GM21526 (cell line): ENCODE results near the gene PLEKHA8.
A peak's percentile ranks its signal among the peaks of the same experiment; 100 is the strongest.
"Not testable (repeated sequence)": the region's sequence is repeated elsewhere in the genome, so short reads cannot be mapped to it uniquely, and the experiment has no call there.

Experiments used
- ATAC-seq: cut with Tn5 transposase; IDR thresholded peaks from one replicate; pipeline ENCODE4 v1.9.1; 2021; ENCODE audit warnings: moderate library complexity; ENCODE audit not compliant: unreplicated experiment, low FRiP score

The PLEKHA8 gene

DNA sequence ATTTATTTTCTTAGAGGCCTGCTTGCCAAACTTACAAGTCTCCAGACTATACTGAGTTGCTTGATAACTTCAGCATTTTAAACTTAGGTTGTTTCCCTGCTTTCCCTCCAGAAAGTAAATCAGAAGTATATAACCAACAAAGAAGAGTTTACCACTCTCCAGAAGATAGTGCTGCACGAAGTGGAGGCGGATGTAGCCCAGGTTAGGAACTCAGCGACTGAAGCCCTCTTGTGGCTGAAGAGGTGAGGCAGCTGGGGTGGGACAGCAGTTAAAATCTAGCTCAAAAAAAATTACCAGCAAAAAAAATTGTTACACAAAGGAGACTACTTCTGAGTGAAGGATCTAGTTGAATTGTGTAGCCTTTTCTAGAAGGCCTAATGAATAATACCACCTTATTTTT, 33.6 kb downstream of the PLEKHA8 start:
- ATAC-seq = not testable (repeated sequence)

- ATAC-seq = peak; percentile 50
Measured at GRCh38 chr7:30062587-30062986, 34.4 kb downstream of the PLEKHA8 start.

GRCh38 chr7:30065746-30066145, 37.5 kb downstream of the PLEKHA8 start:
- no peak for ATAC-seq

DNA sequence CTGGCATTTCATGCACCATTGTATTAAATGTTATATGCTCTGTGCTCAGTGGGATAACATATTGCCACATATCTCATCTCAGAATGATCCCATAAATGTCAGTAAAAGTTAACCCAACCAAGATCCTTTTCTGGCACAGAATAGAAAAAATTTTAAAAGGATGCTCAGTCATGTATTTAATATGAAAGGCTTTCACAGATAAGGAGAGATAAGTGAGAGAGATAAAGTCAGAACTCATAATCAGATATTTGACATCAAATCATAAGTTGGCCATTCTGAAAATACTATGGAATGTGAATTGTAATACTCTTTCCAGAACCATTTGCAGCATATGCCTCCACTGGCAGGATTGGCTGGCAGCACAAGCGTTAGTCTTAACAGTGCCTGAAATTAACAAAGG, 38.5 kb downstream of the PLEKHA8 start:
- no peak for ATAC-seq

- no peak for ATAC-seq
Measured at GRCh38 chr7:30068117-30068516, 39.9 kb downstream of the PLEKHA8 start.

DNA sequence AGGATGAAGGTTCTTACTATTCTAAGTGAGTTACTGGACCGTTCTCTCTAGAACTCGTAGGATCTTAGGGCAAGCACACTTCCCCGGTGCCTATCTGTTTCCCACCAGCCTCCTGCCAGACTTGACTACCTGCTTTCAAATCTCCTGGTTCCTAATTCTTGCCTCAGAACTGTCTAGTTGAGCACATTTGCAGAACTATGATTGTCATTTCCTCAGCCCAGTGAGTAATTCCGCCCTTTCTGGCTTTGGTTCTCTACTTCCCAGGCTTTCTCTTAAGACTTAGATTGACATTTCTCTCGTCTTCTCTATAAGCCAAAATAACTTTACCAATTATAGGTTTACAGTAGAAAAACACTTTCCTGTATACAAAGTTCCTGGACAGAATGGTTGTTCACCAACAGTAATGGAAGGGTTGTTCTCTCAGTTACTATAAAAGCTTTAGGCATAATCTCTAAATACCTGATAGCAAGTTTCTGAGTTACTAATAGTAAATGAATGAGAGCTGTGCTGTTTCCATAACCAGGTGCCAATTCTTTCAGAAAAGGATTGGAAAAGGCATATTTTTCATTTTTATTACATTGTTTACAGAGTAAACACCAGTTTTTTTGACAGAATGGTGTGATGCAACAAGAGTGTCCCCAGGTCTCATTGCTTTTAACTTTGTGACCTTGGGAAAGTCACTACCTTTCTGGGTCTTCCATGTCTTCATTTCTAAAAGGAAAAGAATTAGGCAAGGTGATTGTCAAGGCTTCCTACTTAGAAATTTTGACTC, 41.1 kb downstream of the PLEKHA8 start:
- no peak for ATAC-seq

- no peak for ATAC-seq
Measured at GRCh38 chr7:30070052-30070451, 41.8 kb downstream of the PLEKHA8 start.

DNA sequence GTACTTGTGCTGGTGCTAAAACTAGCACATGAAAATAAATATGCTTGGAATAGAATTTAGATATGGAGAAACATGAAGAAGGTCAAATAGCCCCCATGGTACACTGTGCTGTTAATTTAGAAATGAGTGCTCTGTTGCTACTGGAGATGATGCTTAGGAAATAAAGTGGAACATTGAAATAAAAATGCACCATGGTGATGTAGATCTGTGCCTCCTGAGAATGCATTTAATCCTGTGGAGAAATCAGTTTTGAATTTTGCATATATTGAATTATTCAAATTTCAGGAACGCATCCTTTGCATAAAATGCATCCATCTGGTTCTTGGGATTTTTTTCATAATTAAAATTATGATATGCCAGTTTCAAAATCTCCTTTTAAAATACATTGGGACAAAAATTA, 44.5 kb downstream of the PLEKHA8 start:
- ATAC-seq = no peak

DNA sequence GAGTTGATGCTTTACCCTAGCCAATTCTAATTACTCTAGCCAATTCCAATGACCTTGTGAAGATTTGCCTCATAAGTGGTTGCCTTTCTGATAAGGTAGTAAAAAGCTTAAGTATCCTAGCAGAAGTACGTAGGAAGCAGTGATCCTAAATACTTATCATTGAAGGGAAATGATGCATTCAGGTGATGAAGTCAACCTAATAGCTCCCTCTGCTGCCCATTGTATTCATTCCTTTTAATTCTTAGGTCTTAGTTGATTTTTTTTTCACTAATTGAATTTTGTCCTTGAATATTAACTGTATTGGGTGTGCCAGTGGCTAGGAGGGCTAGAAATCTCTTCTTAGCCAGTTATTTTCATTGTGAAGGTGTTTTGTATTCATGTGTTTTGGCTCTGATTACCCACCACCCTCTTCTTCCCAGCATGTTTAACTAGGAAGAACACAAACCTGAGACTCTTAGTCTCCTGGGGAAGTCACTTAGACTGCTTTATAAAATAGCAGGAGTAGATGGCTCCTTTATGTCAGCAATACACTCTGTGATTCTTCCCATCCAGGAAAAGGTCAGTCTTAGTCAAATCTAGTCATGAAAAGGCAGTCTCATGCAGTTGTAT, 46.3 kb downstream of the PLEKHA8 start:
- ATAC-seq = no peak

GRCh38 chr7:30076411-30076810, 48.2 kb downstream of the PLEKHA8 start:
- ATAC-seq = no peak

DNA sequence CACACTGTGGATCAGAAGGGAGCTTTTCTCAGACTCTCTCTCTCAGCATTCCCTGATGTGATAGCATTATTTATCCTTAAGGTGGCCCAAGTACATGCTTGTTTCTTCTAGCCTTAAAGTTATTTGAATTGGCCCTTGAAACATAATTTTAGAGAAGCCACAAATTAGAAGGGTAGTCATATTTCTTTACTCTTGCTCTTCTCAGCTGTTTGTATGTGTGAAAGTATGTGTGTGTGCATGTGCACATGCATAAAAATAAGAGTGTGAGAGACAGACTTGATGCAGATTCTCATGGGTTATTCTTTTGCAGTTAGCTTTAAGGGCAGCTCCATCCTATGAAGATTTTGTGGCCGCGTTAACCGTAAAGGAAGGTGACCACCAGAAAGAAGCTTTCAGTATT, 50.1 kb downstream of the PLEKHA8 start:
- ATAC-seq = no peak

DNA sequence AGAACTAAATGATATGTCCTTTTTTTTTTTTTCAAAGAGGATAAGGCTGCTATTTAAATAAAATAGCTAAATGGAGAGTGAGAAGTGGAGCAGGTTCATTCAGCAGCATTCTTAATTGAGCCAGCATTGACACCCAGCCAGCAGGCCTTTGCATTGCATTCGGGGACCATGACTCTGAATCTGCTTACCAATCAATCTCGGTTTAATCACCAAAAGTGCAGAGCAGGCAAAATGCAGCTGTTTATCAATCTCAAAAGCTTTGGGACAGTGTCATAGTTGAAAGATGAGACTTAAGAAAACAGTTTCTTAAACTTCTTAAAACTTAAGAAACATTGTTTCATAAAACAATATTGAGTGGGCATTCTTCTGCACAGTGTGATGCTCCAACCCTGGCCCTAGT, 51.7 kb downstream of the PLEKHA8 start:
- no peak for ATAC-seq

GRCh38 chr7:30080818-30081217, 52.6 kb downstream of the PLEKHA8 start:
- no peak for ATAC-seq

DNA sequence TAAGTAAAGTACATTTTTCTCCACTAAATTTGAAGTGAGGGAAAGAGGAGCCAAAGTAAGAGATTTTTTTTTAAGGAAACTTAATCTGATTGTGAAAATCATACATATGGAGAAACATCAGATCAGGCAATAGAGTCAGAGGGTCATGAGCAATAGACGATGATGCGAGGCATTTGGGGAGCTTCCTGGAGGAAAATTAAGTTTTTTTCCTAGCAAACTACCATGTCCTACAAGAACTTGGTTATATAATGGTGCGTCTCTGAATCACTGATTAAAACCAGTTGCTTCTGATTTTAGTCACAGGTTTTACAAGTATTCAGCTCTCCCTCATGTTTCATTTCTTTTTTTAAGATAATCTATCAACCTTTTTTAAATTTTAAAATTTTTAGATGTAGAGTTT, 54.5 kb downstream of the PLEKHA8 start:
- no peak for ATAC-seq

DNA sequence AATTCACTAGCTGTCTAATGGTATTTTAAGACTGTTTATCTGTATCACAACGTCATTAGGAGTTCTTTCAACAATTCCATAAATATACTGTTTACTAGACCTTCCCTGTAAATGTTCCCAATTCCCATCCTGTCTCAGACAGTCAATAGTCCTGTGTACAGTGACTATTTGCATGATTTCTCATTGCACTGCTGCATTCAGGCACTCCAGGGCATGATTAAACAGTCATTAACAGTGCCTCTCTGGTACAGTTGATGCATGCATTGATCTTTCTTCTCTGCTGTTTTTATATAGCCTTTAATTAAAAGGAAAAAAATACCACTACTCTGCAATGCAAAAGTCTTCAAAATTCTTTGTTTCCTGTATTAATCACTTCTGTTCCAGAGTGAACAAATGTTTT, 55.1 kb downstream of the PLEKHA8 start:
- ATAC-seq = no peak

DNA sequence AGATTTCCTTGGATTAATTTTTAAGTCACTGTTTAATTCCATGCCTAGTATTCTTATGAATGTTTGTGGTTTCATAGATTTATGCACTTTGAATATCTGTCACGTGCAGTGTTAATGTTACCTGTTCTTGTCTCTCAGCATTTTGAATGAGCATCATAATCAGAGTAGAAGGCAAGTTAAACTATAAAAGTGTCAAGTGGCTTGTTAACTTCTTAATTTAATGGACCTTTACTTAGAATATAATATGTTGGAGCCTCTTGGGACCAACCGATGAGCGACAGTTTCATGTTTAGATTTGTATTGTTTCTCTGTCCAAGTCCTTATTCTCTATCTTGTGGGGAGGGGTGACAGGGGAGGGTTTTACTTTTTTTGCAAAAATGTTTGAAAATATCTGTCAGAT, 56.0 kb downstream of the PLEKHA8 start:
- ATAC-seq = no peak

DNA sequence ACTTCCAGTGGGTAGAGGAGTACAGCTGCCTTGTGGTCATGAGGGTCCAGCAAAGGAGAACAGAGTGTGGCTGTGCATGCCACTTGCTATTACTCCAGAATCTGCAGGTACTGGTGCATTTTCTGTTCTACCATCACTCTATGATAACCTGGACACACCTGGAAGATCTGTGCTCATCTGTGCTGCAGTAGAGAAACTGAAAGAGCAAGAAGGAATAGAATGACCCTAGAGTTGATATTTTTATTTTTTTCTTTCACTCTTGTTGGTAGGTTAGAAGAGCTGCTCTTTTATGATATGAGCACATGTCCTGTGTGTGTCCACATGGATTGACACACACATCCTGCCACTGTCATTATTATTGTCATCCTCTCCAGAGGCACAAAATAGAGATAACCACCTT, 58.3 kb downstream of the PLEKHA8 start:
- no peak for ATAC-seq

- no peak for ATAC-seq
Measured at GRCh38 chr7:30087371-30087770, 59.2 kb downstream of the PLEKHA8 start.

GRCh38 chr7:30088362-30088761, 60.1 kb downstream of the PLEKHA8 start:
- no peak for ATAC-seq

GRCh38 chr7:30090111-30090510, 61.9 kb downstream of the PLEKHA8 start:
- ATAC-seq = no peak

- no peak for ATAC-seq
Measured at GRCh38 chr7:30091491-30091912, 63.3 kb downstream of the PLEKHA8 start.

GRCh38 chr7:30091987-30092386, 63.8 kb downstream of the PLEKHA8 start:
- ATAC-seq = no peak
